NT2/D1 (cell line): ENCODE data around the gene CD69.
"Not testable (repeated sequence)": the region's sequence is repeated elsewhere in the genome, so short reads cannot be mapped to it uniquely, and the experiment has no call there.

Experiments used
- SUZ12 ChIP-seq: IDR thresholded peaks from 2 replicates; pipeline ENCODE4 v1.6.1; 2011; ENCODE audit not compliant: insufficient read length, insufficient read depth; ENCODE audit errors: extremely low read depth
- ZNF274 ChIP-seq: IDR thresholded peaks from 2 replicates; pipeline ENCODE4 v1.6.1; 2011; ENCODE audit warnings: mild to moderate bottlenecking, low read depth, low read length

DNA sequence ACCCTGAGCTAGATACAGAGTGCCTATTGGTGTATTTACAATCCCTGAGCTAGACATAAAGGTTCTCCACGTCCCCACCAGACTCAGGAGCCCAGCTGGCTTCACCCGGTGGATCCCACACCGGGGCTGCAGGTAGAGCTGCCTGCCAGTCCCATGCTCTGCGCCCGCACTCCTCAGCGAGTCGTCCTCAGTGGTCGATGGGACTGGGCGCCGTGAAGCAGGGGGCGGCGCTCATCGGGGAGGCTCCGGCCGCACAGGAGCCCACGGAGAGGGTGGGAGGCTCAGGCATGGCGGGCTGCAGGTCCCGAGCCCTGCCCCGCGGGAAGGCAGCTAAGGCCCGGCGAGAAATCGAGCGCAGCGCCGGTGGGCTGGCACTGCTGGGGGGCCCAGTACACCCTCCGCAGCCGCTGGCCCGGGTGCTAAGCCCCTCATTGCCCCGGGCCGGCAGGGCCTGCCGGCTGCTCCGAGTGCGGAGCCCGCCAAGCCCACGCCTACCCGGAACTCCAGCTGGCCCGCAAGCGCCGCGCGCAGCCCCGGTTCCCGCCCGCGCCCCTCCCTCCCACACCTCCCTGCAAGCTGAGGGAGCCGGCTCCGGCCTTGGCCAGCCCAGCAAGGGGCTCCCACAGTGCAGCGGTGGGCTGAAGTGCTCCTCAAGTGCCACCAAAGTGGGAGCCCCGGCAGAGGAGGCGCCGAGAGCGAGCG is 21.1 kb downstream of the CD69 start:
- not testable (repeated sequence) for TF ChIP-seq ZNF274, SUZ12
